GM18858 (cell line): ENCODE results near the gene SLC13A2.

Experiments
- ATAC-seq: cut with Tn5 transposase; IDR thresholded peaks from one replicate; pipeline ENCODE4 v1.9.1; 2021; ENCODE audit not compliant: unreplicated experiment

SLC13A2 gene

DNA sequence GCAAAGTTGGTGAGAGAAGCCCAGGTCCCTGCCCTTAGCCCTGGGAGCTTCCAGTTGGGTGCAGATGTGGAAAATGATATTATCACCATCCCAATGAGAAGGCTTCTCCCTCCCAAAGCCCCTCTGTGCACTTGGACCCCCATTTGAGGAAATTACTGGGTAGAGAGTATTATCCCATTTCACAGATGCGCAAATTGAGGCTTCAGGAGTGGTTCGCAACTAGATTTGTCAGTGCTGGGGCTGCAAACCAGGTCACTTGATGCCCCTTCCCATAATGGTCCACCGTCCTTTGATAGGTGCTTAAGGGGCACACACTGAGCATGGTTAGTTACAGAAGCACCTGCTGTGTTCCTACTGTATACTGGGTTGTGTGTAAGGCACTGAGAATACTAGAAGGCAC lies 18.4 kb downstream of the SLC13A2 start:
- ATAC-seq, result no peak

GRCh38 chr17:28492352-28493310 lies 19.2 kb downstream of the SLC13A2 start:
- ATAC-seq, result no peak

GRCh38 chr17:28493460-28493859 lies 20.0 kb downstream of the SLC13A2 start:
- no peak for ATAC-seq

DNA sequence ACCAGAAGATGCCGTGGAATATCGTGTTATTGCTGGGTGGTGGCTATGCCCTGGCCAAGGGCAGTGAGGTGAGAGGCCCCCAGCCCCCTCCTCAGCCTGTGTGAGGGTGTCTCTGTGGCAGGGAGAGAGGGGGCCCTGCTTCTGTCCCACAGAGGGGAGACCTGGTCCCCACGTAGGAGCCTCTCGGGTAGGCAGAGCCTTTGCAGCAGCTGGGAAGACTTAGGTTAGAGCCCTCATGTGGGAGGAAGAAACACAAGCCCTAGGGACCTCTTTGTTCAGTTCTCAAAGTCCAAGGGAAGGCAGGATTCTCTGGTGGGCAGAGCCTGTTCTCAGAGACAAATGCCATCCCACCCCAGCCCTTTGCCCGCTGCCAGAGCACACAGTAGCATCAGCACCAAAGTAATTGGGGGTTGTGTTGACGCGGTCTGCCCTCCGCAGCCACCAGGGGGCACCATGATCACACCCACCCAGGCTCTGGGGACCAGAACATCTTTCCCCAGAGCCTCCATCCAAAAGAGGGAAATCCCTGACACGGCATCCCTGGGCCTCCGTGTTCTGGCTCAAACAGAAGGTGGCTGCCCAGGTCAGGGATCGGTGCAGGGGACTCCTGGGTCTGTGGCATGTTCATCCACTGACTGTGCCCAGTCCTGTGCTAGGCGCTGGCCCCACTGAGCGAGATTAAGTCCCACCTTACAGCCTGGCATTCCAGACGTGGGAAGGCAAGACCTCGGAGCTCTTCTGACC lies 21.2 kb downstream of the SLC13A2 start:
- ATAC-seq, result no peak

DNA sequence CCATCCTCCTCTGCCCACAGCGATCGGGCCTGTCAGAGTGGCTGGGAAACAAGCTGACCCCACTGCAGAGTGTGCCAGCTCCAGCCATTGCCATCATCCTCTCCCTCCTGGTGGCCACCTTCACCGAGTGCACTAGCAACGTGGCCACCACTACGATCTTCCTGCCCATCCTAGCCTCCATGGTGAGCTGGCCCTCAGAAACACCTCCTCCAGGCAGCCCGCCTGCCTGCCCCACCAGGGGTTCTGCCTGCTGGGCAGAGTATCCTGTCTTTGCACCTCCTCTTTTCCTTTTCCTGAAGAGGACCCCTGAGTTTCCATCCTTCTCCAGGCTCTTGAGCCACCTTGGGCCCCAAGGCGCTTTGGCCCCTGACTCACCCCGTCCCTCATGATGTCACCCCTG lies 22.2 kb downstream of the SLC13A2 start:
- no peak for ATAC-seq

- no peak for ATAC-seq
These were observed 24.5 kb downstream of the SLC13A2 start for GRCh38 chr17:28497931-28498330.

DNA sequence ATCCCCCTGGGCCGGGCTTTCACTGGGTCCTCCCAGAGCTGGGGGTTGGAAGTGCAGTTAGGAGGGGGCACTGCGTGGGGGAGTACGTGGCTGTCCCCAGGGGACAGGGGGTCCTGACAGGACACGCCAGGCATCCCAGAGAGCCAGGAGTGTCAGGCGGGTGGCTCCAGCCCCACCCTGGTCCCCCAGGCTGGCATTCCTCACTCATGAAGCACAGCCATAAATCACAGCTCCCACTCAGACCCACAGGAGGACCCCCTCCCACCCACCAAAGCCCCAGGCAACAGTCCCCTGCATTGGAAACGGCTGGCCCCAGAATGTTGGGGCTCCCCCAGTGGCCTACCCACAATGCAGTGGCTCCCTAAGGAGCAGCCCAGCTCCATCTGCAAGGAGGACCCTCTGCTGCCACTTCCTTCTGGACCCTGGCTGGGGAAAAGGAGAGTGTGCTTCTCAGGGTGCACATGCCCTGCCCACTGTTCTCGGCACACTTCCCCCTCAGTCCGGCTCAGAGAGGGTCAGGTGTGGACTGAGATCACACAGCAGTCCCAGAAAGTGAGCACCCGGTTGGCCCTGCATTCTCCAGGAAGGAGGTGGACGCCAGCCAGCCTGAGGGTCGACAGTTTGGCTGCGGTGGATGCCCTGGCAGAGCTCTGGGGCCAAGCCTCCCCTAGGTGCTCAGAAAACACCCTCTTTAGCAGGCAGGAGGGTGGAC lies 25.4 kb downstream of the SLC13A2 start:
- ATAC-seq, result no peak

DNA sequence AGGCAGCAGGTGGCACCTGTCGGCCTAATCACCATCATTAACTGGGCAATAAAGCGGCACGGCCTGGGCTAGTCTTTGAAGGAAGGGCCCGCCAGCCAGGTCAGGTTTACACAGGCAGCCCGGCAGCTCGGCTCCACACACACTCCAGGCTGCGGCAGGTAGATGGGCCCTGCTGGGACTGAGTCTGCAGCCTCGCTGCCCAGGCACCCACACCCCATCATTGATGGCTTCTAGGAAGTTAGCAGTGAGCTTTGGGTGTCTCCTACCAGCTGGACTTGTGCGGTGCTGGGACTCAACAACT lies 25.9 kb downstream of the SLC13A2 start:
- no peak for ATAC-seq

DNA sequence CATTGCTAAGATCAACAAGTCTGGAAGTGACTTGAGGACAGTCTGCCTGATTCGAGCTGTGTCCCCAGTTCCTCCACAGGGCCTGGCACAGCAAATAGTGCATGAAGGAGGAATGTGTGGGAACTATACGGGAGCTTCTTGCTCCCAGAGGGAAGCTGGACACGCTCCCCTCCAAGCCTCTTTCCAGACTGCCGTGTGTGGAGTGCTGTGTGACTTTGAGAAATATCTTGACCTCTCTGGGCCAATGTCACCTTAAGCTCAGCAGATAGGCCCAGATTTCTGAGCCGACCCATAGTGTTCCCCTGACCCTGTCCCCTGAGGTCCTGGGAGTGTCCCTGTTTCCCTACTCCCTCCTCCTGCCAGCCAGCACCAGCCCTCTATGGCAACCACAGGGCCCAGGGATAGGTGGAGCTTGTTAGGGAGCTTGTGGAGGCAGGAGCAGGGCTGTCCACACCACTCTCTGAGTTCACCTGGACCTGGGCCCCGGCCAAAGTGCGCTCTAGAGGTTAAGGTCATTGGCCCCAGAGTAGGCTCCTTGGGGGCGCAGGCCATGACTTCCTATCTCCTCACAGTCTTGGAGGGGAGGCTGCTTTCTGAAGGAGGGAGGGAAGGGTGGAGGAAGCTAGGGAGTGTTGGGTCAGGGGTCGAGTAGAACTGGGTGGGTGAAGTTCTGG lies 26.4 kb downstream of the SLC13A2 start:
- no peak for ATAC-seq

- ATAC-seq, result no peak
These were observed 27.4 kb downstream of the SLC13A2 start for GRCh38 chr17:28500712-28501379.

DNA sequence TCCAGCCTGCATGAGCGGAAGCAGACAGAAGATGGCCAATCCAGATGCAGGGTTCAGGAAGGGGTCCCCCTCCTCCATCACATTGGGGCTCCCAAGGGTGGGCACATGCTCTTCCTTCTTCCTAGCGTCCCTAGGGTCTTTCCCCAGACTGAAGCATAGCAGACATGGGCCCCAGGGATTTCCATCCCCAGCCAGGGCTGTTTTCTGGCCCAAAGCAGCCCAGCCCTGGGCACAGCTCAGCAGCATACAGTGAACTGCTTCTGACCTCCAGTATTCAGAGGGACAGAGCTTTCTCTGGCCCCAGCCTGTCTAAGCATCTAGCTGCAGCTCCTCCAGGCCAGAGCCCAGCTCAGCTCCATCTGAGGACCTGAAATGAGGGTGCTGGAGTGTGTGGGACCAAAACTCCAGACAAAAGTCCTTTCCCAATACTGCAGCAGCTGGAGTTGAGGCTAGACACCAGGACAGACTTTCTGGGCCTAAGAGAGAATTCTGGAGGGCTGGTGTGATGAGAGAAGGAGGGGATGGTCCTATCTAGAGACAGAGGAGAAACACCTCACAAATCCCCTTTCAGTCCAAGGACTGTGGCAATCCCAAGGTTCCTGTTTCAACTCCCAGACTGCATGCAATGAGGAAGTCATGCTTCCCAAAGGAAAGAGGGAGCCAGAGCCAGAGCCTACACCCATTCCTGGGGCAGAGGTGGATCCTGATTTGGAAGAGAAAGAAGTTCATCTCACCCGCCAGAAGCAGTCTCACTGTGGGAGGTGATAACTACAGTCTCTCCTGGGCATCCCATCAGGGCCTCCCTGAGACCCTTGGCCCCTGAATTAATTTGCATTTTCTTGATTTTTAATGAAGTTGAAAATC lies 28.2 kb downstream of the SLC13A2 start:
- no peak for ATAC-seq

- ATAC-seq, result no peak
These were observed 30.0 kb downstream of the SLC13A2 start for GRCh38 chr17:28503420-28503819.

DNA sequence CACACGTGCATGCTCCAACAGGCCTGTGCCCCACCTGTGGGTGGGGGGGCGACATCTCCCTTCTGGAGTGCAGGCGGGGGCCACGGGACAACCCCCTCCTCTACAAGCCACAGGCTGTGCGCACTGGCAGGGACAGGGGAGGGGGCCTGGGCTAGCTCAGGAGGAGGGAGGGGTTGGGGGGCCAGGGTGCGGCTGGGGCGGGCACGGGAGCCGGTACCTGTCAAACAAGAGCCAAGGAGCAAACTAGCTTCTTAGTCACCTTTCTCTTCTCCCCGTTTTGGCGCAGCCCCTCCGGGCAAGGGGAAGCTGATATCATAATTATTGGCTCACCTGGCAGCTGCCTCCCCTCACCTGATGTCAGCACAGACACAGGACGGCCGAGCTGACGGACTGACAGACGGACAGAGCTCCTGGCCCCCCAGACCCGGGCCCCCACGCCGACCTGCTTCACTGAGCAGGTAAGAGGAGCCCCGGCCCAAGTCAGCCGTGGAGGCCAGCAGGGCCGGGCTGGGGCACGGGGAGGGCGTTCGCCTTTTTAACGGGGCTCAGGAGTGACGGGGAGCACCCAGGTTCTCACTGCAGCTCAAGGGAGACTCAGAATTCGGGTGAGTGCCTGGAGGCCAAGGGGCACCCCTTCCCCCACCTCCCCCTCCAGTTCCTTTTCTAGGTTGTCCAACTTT lies 32.7 kb downstream of the SLC13A2 start, which contains the start of gene FOXN1:
TSS of gene FOXN1 (plus strand) at position 363 of the 680 bp plus-strand sequence. CDS start 17,622 bp downstream, outside the sequence.
- ATAC-seq, result no peak

- no peak for ATAC-seq
These were observed 33.5 kb downstream of the SLC13A2 start for GRCh38 chr17:28506763-28507487.

DNA sequence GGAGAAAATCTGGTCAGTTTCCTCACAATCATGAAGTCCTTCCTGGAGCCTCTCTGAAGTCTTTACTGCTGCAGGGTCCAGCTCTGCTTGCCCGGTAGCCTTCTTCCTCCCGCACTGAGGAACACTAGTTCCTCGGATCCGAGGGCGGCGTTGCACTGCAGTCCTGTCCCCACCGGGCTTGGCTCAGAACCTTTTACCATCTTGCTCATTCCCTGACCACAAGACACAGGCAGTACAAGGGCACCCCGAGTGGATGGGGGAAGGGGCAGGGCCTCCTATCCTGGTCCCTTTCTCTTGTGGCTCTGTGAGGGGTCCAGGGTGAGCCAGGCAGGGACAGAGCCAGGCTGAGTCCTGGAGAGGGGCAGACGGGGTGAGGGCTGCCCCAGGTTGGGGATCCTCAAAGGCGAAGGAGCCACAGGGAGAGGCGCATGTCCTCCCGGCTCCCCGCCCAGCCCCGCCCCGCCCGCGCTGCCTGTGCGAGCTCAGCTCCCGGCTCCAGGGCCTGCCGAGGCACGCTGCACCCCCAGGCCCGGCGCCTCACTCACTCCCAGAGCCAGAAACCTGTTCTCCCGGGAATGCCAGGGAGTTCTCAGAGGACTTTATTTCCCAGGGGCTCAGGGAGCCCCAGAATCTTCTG lies 34.2 kb downstream of the SLC13A2 start:
- no peak for ATAC-seq

DNA sequence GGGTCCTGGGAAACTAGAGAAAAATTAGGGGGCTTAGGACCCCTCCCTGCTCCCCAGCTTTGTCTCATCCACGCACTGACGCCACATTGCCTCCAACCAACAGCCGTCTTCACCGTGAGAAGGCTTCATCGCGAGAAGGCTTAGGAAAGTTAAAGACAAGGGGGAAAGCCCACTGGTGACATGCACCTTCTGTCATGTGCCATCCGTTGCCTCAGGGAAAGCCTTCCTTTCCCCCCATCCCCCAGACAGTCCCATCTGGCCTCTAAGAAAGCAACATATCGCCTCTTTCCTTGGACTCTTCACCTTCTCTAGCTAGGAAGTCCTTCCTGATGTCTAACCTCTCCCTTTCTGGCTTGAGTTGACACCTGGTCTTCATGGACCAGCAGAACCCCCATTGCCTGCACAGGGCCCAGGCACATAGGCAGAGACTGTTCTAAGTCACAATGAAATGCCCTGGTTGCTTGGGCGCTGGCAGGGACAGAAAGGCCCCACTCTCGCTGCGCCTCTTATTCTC lies 34.8 kb downstream of the SLC13A2 start:
- no peak for ATAC-seq

GRCh38 chr17:28509789-28510188 lies 36.3 kb downstream of the SLC13A2 start:
- ATAC-seq, result no peak
